ENCODE data around the gene SKOR1. TPM values are rescaled to one million over a fixed set of nuclear protein-coding genes. Genes with fewer than 3 reads are reported as not detected.
A peak's percentile ranks its signal among the peaks of the same experiment; 100 is the strongest.

Gene SKOR1
- total and polyA plus RNA-seq, 2 of the 4 experiments (the other 2 are of a cell fraction), result 0.03 TPM; not detected in 1

DNA sequence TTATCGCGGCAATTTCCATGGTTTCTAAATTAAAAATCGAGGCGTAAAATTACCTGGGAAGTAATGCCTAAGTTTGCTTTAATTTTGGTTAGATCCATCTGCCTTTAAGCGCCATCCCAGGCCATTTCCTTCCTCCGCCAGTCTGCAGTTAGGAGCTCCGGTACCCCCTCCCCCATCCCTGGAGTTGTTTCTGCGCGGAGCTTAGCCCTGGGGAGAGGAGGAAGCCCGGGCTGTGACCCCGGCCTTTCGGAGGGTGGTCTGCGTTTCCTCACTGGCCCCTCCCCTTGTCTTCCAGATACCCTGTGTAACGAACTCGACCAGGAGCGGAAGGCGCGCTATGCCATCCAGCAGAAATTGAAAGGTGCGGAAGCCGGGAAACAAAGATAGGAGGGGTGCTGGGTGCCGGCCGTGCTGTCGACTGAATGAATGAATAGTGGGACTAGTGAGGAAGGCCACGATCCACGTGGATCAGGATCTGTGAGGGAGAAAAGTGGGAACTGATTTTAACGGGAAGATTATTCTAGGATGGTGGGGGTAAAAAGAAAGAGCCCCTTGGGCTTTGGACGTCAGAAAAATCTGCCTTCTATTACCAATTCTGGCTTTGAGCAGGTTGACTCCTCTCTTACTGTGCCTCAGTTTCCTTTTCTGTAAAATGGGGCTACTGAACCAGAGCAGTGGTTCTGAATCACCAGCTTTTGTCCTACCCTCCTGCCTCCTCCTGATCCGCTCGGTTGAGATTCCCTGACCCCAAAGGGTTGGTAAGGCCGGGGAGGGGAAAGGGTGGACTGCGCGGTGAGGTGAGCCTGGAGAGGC lies 7.8 kb downstream of the SKOR1 start (continued):
- TF ChIP-seq SMC3 (IDR thresholded peaks at IDR 0.05; ENCODE audit: low read depth, low read length), result no peak
- TF ChIP-seq MXI1 (IDR thresholded peaks at IDR 0.05; ENCODE audit: borderline replicate concordance, low read depth, low read length), result no peak

DNA sequence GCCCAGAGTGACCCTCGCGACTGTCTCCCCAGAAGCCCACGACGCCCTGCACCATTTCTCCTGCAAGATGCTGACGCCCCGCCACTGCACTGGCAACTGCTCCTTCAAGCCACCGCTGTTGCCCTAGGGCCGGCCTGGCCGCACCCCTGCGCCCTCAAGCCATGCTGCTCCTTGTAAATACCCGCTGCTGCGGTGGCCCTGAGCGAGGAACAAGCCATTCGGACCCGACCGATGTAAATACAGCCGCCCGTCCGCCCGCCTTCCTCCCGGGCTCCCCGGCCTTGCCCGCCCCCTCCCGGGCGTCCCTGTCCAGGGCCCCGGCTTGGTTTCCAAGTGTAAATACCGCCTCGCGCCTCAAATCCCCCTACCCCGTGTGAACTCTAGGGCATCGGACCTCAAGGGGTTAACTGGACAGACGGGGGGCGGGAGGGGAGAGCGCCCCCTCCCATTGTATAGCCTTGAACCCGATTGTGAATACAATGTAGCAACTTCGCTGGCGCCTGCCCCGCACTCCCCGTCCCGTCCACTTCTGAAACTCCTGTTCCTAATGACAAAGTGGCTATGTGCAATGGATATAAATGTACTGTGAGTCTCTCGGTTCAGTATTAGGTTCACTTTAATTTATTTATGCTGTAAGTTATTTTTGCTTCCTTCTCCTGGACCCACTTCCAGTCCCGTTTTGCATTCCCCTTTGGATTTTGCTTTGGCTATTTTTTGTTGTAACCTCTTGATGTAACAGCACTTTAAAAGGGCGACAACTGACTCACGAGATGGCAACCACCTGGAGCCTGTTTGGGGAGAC lies 8.6 kb downstream of the SKOR1 start:
- Histone ChIP-seq H3K9ac (ENCODE audit: low read depth, low read length) (no peak overlapping the region), H4K91ac (ENCODE audit: insufficient read depth, low read depth, low read length) (no peak overlapping the region), H2BK120ac (ENCODE audit: low read depth, low read length) (no peak overlapping the region), H4K5ac (ENCODE audit: low read depth, low read length) (no peak overlapping the region), H2BK5ac (ENCODE audit: low read depth, low read length, poor library complexity, severe bottlenecking) (no peak overlapping the region), H3K27ac (ENCODE audit: insufficient read depth, low read length) (no peak overlapping the region), H2AK5ac (ENCODE audit: low read depth, low read length) (no peak overlapping the region), H3K14ac (replicated peaks; ENCODE audit: low read depth, low read length) (no peak overlapping the region), H3K56ac (ENCODE audit: extremely low read depth, insufficient read depth, low read length) (no peak overlapping the region), H3K36me3 (ENCODE audit: control insufficient read depth, insufficient read depth, low read length) (no peaks in the 10 kb centered on the region), H3K9me3 (ENCODE audit: control insufficient read depth, insufficient read depth, low read length) (no peaks in the 10 kb centered on the region), H2AK9ac (replicated peaks; ENCODE audit: low read depth, low read length, poor library complexity) (no peak overlapping the region), H3K4me3 (ENCODE audit: insufficient read depth, low read depth, low read length) (peak overlapping the region; percentile 17; the same call in 1 of the 2 replicates), H2AFZ (replicated peaks; ENCODE audit: low read length, poor library complexity) (peak overlapping the region; percentile 80), H4K20me1 (ENCODE audit: insufficient read depth, low read length) (no peaks in the 10 kb centered on the region), H3K23ac (ENCODE audit: low read depth, low read length) (peak overlapping the region; percentile 41), H3K18ac (ENCODE audit: low read depth, low read length) (no peak overlapping the region), H2BK20ac (ENCODE audit: low read depth, low read length) (no peak overlapping the region), H2BK15ac (ENCODE audit: low read depth, low read length) (no peak overlapping the region), H3K4ac (ENCODE audit: low read depth, low read length) (no peak overlapping the region), H3K27me3 (ENCODE audit: control insufficient read depth, insufficient read depth, low read length) (peaks cover 82% of the 10 kb centered on the region), H3K79me1 (ENCODE audit: low read depth in 1 of 2, low read length in 2 of 2) (no peaks in the 10 kb centered on the region), H3K4me1 (ENCODE audit: control insufficient read depth, insufficient read depth, low read length) (no peaks in the 10 kb centered on the region), H4K8ac (ENCODE audit: low read depth in 2 of 2, low read length in 2 of 2) (no peak overlapping the region), H3K9me1 (ENCODE audit: insufficient read depth, low read length) (no peaks in the 10 kb centered on the region), H3K4me2 (ENCODE audit: low read depth, low read length) (peak overlapping the region; percentile 86)
- no TSS peak for BruUV-seq (replicated peaks)
- ATAC-seq (ENCODE audit: low read depth) (peak; percentile 69), DNase-seq (no peak)
- 0% methylated on average over 6 of the region's 44 CpGs; no CpG with 5 or more reads in 1 of the 2 experiments for WGBS, 2 experiments (ENCODE audit: extremely low coverage in 2 of 2, insufficient read length in 1 of 2)
- CTCF ChIA-PET, result no interaction called here
- POLR2A ChIA-PET (ENCODE audit: unreplicated experiment), result no interaction called here
- in situ Hi-C loops (cut with MboI; ENCODE audit: low sequenced_read_pairs), result no loop called here
- intact Hi-C loops (cut with micrococcal nuclease), result loop anchor here (2.0 to 10.0 kb wide), 5 partner anchors 292 to 887 kb away; partner anchors contain the start of genes MAP2K5 and SMAD3
- dilution Hi-C loops (cut with HindIII; ENCODE audit: low sequenced_read_pairs, unreplicated experiment), result no loop called here
- TF ChIP-seq RFX5 (IDR thresholded peaks at IDR 0.05; ENCODE audit: low read depth, low read length), result no peak
- no peak for TF ChIP-seq RCOR1 (IDR thresholded peaks at IDR 0.05; ENCODE audit: insufficient replicate concordance, low read length)
- TF ChIP-seq, protein P1, sequence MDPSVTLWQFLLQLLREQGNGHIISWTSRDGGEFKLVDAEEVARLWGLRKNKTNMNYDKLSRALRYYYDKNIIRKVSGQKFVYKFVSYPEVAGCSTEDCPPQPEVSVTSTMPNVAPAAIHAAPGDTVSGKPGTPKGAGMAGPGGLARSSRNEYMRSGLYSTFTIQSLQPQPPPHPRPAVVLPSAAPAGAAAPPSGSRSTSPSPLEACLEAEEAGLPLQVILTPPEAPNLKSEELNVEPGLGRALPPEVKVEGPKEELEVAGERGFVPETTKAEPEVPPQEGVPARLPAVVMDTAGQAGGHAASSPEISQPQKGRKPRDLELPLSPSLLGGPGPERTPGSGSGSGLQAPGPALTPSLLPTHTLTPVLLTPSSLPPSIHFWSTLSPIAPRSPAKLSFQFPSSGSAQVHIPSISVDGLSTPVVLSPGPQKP (IDR thresholded peaks at IDR 0.05; ENCODE audit: borderline replicate concordance, low read depth, low read length), result no peak
- TF ChIP-seq MAZ (IDR thresholded peaks at IDR 0.05; ENCODE audit: borderline replicate concordance, low read depth, low read length), result 0 out of 2 replicates have a peak, but pooled peaks have one; percentile 29
- TF ChIP-seq MAFK (IDR thresholded peaks at IDR 0.05; ENCODE audit: low read depth, low read length), result no peak
- no peak for TF ChIP-seq FOS (IDR thresholded peaks at IDR 0.05; ENCODE audit: low read depth, low read length)
- TF ChIP-seq BHLHE40 (IDR thresholded peaks at IDR 0.05; ENCODE audit: low read depth, low read length), result no peak
- TF ChIP-seq CEBPB (IDR thresholded peaks at IDR 0.05; ENCODE audit: low read depth, low read length), result no peak
- TF ChIP-seq RAD21 (IDR thresholded peaks at IDR 0.05; ENCODE audit: low read length), result peak; percentile 62
- TF ChIP-seq, protein P2, sequence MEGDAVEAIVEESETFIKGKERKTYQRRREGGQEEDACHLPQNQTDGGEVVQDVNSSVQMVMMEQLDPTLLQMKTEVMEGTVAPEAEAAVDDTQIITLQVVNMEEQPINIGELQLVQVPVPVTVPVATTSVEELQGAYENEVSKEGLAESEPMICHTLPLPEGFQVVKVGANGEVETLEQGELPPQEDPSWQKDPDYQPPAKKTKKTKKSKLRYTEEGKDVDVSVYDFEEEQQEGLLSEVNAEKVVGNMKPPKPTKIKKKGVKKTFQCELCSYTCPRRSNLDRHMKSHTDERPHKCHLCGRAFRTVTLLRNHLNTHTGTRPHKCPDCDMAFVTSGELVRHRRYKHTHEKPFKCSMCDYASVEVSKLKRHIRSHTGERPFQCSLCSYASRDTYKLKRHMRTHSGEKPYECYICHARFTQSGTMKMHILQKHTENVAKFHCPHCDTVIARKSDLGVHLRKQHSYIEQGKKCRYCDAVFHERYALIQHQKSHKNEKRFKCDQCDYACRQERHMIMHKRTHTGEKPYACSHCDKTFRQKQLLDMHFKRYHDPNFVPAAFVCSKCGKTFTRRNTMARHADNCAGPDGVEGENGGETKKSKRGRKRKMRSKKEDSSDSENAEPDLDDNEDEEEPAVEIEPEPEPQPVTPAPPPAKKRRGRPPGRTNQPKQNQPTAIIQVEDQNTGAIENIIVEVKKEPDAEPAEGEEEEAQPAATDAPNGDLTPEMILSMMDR (conservative IDR thresholded peaks at IDR 0.05; ENCODE audit: low read depth, low read length), result peak; percentile 55
